ENCODE measurements around the gene SNAPC2.
"Not testable (repeated sequence)": the region's sequence is repeated elsewhere in the genome, so short reads cannot be mapped to it uniquely, and the experiment has no call there.

SNAPC2 gene

GRCh38 chr19:7923295-7924191 lies 3.4 kb downstream of the SNAPC2 start:
- no peak for FAIRE-seq

GRCh38 chr19:7924241-7924640 lies 4.1 kb downstream of the SNAPC2 start:
- FAIRE-seq, result no peak

GRCh38 chr19:7924651-7925170 lies 4.6 kb downstream of the SNAPC2 start:
- no peak for FAIRE-seq

- no peak for FAIRE-seq
Observed at GRCh38 chr19:7925171-7925851, 5.2 kb downstream of the SNAPC2 start.

- no peak for FAIRE-seq
Observed at GRCh38 chr19:7926021-7926726, 6.0 kb downstream of the SNAPC2 start, which contains the start of gene CTXN1. CTXN1 (minus strand) TSS chr19:7926135; CDS start chr19:7925538, 597 bp downstream.

GRCh38 chr19:7926727-7927604 lies 6.8 kb downstream of the SNAPC2 start:
- no peak for FAIRE-seq

GRCh38 chr19:7927605-7928333 lies 7.6 kb downstream of the SNAPC2 start:
- no peak for FAIRE-seq

GRCh38 chr19:7928334-7928706 lies 8.2 kb downstream of the SNAPC2 start:
- no peak for FAIRE-seq

GRCh38 chr19:7928741-7929701 lies 8.9 kb downstream of the SNAPC2 start:
- FAIRE-seq, result no peak

- not testable (repeated sequence) for FAIRE-seq
Observed at GRCh38 chr19:7930030-7930429, 9.9 kb downstream of the SNAPC2 start.

GRCh38 chr19:7930765-7931164 lies 10.6 kb downstream of the SNAPC2 start:
- FAIRE-seq, result no peak

GRCh38 chr19:7931221-7932061 lies 11.3 kb downstream of the SNAPC2 start:
- no peak for FAIRE-seq

- no peak for FAIRE-seq
Observed at GRCh38 chr19:7932276-7932929, 12.3 kb downstream of the SNAPC2 start.

GRCh38 chr19:7932930-7933300 lies 12.8 kb downstream of the SNAPC2 start:
- FAIRE-seq, result no peak

GRCh38 chr19:7933411-7933810 lies 13.3 kb downstream of the SNAPC2 start:
- no peak for FAIRE-seq

- FAIRE-seq, result no peak
Observed at GRCh38 chr19:7933828-7934725, 13.9 kb downstream of the SNAPC2 start.

GRCh38 chr19:7934766-7935165 lies 14.6 kb downstream of the SNAPC2 start:
- FAIRE-seq, result no peak

- no peak for FAIRE-seq
Observed at GRCh38 chr19:7940841-7941240, 20.7 kb downstream of the SNAPC2 start.
